ENCODE results near the gene TYROBP.

DNA sequence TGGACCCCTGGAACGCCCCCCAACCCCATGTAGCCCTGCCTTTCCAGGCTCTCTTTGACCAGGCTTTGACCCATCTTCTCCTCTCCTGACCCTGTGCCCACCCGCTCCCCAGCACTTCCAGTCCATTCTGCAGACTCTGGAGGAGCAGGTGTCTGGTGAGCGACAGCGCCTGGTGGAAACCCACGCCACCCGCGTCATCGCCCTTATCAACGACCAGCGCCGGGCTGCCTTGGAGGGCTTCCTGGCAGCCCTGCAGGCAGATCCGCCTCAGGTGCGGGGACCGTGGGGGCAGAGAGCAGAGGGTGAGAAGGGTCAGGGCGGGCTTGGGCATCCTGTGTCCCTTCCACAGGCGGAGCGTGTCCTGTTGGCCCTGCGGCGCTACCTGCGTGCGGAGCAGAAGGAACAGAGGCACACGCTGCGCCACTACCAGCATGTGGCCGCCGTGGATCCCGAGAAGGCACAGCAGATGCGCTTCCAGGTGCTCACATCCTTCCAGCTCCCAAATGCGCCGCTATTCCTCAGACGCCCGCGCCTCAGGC lies 33.6 kb downstream of the TYROBP start:
- TF ChIP-seq, protein P1, sequence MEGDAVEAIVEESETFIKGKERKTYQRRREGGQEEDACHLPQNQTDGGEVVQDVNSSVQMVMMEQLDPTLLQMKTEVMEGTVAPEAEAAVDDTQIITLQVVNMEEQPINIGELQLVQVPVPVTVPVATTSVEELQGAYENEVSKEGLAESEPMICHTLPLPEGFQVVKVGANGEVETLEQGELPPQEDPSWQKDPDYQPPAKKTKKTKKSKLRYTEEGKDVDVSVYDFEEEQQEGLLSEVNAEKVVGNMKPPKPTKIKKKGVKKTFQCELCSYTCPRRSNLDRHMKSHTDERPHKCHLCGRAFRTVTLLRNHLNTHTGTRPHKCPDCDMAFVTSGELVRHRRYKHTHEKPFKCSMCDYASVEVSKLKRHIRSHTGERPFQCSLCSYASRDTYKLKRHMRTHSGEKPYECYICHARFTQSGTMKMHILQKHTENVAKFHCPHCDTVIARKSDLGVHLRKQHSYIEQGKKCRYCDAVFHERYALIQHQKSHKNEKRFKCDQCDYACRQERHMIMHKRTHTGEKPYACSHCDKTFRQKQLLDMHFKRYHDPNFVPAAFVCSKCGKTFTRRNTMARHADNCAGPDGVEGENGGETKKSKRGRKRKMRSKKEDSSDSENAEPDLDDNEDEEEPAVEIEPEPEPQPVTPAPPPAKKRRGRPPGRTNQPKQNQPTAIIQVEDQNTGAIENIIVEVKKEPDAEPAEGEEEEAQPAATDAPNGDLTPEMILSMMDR (IDR thresholded peaks at IDR 0.05; ENCODE audit: low read length) = no peak
- TF ChIP-seq EZH2phosphoT487 (IDR thresholded peaks at IDR 0.05; ENCODE audit: low read length) = no peak
- no peak for TF ChIP-seq EZH2 (optimal IDR thresholded peaks at IDR 0.05; ENCODE audit: low read depth, low read length)

Data from MM.1S (cell line).